G401.6 (cell line): ENCODE data around the gene PADI3.

Experiments used
- FAIRE-seq: peaks from 2 replicates; lab custom pipeline; 2012; peaks lifted over from hg19 to GRCh38; lab: Jason Lieb, UNC

Gene PADI3

DNA sequence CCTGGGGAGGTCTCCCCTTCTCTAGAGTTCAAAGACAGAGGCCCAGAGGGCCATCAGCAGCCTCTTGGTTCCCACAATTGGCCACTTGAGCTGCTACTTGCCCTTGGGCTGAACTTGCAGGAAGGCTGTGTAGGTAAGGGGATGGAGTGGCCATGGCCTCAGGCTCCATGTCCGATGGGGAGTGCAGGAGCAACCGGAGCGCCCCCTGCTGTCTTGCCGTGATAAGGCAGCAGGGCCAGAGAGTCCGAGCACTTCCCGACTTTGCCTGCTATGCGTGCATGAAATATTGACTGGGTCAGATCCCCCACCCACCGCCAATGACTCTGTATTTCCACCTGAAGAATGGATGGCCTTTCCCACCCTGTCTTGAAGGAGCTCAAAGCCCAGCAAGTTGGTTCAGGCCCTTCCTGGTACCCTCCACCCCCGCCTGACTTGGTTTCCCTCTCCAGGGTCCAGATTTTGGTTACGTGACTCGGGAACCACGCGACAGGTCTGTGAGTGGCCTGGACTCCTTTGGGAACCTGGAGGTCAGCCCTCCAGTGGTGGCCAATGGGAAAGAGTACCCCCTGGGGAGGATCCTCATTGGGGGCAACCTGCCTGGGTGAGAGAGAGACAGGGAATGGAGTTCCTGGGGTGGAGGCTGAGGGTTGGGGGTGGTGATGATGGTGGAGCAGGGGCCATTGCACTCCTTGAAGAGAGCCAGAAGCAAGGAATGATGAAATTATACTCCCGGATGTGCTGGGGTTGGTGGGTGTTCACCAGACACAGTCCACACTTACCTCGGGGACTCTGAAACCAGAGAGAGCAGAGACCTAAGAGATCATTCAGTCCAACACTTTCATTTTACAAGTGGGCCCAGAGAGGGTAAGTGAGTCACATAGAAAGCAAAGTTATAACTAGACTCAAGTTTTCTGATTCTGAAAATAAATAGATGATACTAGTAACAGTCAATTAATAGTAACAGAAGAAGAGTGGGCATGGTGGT is 25.6 kb downstream of the PADI3 start:
- no peak for FAIRE-seq

GRCh38 chr1:17276568-17276967 is 27.7 kb downstream of the PADI3 start:
- no peak for FAIRE-seq

GRCh38 chr1:17277511-17278159 is 28.7 kb downstream of the PADI3 start:
- FAIRE-seq, result no peak

DNA sequence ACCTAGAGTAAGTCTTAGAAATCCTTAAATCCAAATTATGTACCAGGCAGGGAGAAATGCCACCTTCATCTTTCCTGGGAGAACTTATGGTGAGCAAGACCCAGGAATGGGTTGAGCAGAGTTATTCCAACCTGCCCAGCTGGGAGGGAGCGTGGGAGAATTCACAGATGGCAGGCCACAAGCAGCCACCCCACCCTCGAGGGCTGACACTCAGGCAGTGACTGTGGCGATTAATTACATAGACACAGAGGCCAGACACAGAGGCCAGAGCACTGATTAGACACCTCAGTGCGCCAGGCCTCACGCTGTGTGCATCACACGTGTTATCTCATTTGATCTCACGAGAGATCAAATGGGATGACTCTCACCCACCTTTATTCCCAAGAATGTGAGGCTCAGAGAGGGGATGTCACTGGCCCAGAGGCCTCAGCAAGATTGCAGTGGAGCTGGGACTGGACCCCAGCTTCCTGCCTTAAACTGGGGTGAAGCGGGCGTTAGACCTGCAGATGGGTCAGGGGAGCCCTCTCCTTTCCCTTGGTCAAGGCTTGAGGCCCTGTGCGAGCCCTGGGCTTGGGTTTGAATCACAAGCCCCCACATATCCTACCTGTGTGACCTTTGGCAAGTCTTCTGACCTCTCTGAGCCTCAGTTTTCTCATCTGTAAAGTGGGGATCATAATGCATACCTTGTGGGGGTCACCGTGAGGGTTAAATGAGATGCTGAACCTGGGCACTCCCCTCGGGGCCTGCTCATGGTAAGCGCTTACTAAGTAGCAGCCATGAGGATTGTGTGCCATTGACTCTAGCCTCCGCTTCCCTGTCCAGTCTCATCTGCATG is 30.3 kb downstream of the PADI3 start:
- no peak for FAIRE-seq

- FAIRE-seq, result no peak
Observed at GRCh38 chr1:17280436-17280835, 31.5 kb downstream of the PADI3 start.

DNA sequence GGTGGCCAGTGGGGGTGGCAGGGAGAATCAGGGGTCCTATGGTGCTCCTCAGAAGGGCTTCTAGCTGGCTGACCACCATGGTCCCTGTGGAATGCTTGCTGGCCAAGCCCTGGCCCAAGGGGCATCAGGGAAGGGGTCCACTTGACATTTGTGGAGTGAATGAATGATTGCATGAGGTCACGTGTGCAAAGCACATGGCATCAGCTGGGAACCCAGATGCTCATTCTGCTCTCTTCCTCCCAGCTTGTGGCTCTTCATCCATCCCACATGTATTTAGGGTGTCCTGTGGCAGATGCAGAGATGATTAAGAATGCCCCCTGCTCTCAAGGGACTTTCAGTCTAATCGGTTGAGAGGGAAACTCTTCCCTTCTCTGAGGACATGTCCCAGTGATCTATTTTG is 32.0 kb downstream of the PADI3 start:
- FAIRE-seq, result no peak

DNA sequence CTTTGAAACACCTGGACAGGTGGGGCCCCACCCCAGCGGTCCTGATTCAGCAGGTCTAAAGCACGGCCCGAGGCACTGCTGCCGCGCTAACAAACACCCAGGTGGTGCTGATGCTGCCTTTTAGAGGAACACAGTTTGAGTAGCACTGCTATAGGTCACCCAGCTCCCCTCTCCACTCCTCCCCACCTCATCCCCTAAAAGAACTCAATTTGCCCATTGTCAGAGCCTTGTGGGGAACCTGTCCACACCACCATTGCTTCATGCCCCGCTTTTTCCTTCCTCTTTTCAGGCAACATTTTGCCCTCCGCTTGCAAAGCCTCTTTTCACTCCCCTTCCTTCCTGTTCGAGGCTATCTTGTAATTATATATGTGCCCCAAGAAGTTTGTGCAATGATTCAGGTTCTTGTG is 32.9 kb downstream of the PADI3 start:
- no peak for FAIRE-seq

DNA sequence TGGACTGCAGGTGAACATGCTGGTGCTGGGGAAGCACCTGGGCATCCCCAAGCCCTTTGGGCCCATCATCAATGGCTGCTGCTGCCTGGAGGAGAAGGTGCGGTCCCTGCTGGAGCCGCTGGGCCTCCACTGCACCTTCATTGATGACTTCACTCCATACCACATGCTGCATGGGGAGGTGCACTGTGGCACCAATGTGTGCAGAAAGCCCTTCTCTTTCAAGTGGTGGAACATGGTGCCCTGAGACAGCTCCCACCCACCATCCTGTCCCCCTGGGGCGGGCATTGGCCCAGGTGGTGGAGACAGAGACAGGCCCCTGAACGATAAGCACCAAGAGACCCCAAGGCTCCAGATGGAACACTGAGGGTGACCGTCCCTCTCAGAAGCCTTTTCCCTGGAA is 33.9 kb downstream of the PADI3 start:
- no peak for FAIRE-seq

DNA sequence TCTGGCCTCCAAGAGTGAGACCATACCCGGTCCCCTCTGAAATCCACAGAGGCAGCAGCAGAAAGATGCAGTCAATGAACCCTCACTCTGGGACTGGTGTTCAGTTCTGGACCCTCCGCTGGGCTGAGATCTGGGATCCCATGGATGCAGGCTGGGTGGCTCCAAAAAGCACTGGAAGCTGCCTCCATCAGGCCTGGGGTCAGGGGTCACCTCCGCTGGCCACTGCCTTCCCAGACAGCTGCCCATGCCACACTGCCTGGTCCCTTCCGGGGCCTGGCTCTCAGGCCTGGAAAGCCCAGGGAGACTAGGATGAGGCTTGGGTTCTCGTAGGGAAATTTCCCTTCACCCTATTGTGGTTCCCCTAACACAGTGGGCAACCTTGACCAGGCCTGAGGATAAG is 37.7 kb downstream of the PADI3 start:
- FAIRE-seq, result no peak

- no peak for FAIRE-seq
Observed at GRCh38 chr1:17287130-17287776, 38.4 kb downstream of the PADI3 start.

DNA sequence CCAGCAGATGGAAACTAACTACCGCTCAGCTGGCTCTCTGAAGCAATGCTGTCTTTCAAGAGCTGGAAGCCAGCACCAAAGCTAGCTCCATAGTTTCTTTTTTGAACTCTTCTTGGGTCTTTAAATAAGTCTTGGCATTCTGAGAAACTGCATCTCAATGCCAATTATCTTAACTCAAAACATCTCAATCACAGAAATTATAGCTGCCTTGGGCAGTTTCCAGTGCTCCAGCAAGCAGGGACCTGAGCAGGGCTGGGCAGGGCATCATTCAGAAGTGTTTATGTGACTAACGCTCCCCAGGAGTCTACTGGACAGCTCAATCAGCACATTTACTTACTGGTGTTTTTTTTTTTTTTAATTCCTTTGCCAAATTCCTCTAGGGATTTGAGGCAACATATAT is 40.8 kb downstream of the PADI3 start:
- no peak for FAIRE-seq

GRCh38 chr1:17290553-17290952 is 41.7 kb downstream of the PADI3 start:
- no peak for FAIRE-seq

DNA sequence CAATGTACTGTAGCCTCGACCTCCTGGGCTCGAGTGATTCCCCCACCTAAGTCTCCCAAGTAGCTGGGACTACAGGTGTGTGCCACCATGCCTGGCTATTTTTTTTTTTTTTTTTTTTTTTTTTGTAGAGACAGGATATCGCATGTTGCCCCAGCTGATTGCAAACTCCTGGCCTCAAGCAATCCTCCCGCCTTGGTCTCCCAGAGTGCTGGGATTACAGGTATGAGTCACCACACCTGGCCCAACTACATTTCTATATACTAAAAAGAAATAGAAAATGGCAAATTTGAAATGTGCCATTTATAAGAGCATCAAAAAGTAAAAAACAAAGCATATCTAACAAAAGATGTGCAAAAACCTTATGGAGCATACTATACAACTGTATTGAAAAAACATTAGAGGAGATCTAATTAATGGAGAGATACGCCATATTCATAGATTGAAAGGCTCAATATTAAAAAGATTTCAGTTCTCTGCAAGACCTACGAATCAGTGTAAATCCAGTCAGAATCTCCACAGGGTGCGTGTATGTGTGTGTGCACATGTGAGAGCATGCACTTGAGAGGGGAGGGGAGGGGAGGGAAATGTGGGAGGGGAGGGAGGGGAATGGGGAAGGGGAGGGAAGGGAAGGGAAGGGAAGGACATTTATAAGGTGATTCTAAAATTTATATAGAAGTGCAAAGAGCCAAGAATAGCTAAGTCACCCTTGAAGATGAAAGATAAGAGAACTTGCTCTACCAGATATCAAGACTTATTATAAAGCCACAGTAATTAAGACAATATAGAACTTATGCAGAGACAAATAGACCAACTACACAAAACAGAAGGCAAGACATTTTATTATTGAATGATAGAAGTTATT is 43.6 kb downstream of the PADI3 start:
- no peak for FAIRE-seq

- FAIRE-seq, result no peak
Observed at GRCh38 chr1:17293681-17294425, 45.0 kb downstream of the PADI3 start.

GRCh38 chr1:17295292-17295691 is 46.4 kb downstream of the PADI3 start:
- no peak for FAIRE-seq

DNA sequence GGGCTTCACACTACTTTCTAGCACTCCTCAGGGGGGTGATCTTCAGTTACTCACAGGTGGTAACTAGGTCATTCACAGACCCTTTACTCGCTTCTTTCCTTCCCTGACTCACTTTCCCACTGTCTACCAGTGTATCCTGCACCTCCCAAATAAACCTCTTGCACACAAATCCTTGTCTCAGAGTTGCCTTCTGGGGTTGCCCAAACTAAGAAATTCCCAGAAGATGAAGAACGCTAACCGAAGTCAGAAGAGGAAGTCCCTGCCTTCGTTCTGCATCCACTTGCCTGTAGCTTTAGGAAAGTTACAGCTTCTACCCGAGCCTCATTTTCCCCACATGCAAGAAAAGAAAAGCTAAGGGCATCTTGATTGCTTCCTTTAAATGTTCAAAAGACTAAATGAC is 47.2 kb downstream of the PADI3 start:
- FAIRE-seq, result no peak

GRCh38 chr1:17297991-17298390 is 49.1 kb downstream of the PADI3 start:
- no peak for FAIRE-seq

- no peak for FAIRE-seq
Observed at GRCh38 chr1:17301767-17302166, 52.9 kb downstream of the PADI3 start.

- FAIRE-seq, result no peak
Observed at GRCh38 chr1:17304151-17304825, 55.4 kb downstream of the PADI3 start.

DNA sequence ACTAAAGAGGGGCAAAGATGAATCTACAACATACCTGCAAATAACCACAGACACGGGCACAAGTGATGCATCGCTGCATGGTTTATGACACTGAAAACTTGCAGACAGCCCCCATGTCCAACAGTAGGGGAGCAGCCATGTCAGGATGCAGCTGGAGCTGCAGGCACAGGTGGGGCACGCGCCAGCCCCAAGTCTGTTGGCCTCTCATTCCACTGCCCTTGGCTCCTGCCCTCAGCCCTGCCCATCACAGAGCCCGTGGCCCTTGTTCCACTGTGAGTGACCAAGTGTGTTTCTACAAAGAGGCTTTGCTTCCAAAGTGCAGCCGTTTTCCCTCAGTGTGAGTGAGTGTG is 55.9 kb downstream of the PADI3 start:
- no peak for FAIRE-seq
